KMS-11 (cell line): ENCODE data around the gene C1QL1.

Experiments used
- H2AFZ ChIP-seq: fragments of 200-600 bp; sonication (generic); 2 replicates; pipeline ENCODE4 v1.6.1; 2016; ENCODE audit warnings: antibody characterized with exemption, mixed run types, low read depth
- H3K27ac ChIP-seq: fragments of 200-600 bp; sonication (generic); 2 replicates; pipeline ENCODE4 v1.6.1; 2016; ENCODE audit warnings: mild to moderate bottlenecking, mixed run types
- H3K27me3 ChIP-seq: fragments of 200-600 bp; sonication (generic); 2 replicates; pipeline ENCODE4 v1.6.1; 2017; ENCODE audit warnings: mild to moderate bottlenecking, low read depth, mixed run types, moderate library complexity; ENCODE audit not compliant: insufficient read depth
- H3K36me3 ChIP-seq: fragments of 200-600 bp; sonication (generic); 2 replicates; pipeline ENCODE4 v1.6.1; 2017; ENCODE audit warnings: mild to moderate bottlenecking, mixed run types; ENCODE audit not compliant: insufficient read depth
- H3K4me1 ChIP-seq: fragments of 200-600 bp; sonication (generic); 2 replicates; pipeline ENCODE4 v1.6.1; 2016; ENCODE audit warnings: mild to moderate bottlenecking, low read depth, mixed run types; ENCODE audit not compliant: poor library complexity, severe bottlenecking
- H3K4me2 ChIP-seq: fragments of 200-600 bp; sonication (generic); 2 replicates; pipeline ENCODE4 v1.7.0; 2016; ENCODE audit warnings: mild to moderate bottlenecking, mixed run types
- H3K4me3 ChIP-seq: fragments of 200-600 bp; sonication (generic); IDR thresholded peaks from 2 replicates; pipeline ENCODE4 v1.6.1; 2017; ENCODE audit warnings: low read depth, low read length, mixed read lengths; ENCODE audit not compliant: insufficient read depth
- H3K79me2 ChIP-seq: fragments of 200-600 bp; sonication (generic); 2 replicates; pipeline ENCODE4 v1.6.1; 2016; ENCODE audit warnings: low read depth, mixed run types; ENCODE audit not compliant: insufficient read depth
- H3K9ac ChIP-seq: fragments of 200-600 bp; sonication (generic); 2 replicates; pipeline ENCODE4 v1.6.1; 2016; ENCODE audit warnings: mild to moderate bottlenecking, mixed run types
- H4K20me1 ChIP-seq: fragments of 200-600 bp; sonication (generic); 2 replicates; pipeline ENCODE4 v1.6.1; 2016; ENCODE audit warnings: mild to moderate bottlenecking, mixed run types; ENCODE audit not compliant: insufficient read depth
- TF ChIP-seq, protein P1 (sequence below): fragments of 200-600 bp; sonication (generic); conservative IDR thresholded peaks from 2 replicates; pipeline ENCODE4 v1.6.1; 2017; ENCODE audit warnings: low read depth, mild to moderate bottlenecking, antibody characterized with exemption, low read length, moderate library complexity, mixed read lengths

Gene C1QL1

DNA sequence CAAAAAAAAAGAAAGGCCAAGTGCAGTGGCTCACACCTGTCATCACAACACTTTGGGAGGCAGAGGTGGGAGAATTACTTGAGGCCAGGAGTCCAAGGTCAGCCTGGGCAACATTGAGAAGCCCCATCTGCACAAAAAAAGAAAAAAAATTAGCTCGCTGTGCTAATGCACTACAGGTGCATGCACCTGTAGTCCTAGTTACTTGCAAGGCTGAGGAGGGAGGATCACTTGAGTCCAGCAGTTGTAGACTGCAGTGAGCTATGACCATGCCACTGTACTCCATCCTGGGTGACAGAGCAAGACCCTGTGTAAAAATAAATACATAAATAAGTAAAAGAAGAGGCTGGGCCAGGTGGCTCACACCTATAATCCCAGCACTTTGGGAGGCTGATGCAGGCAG is 43.7 kb upstream of the C1QL1 start:
- Histone ChIP-seq H2AFZ (no peak overlapping the region), H3K4me3 (no peak overlapping the region), H3K36me3 (no peaks in the 10 kb centered on the region), H3K27me3 (peaks cover 8% of the 10 kb centered on the region; the same call in 1 of the 2 replicates), H3K4me1 (no peaks in the 10 kb centered on the region), H3K27ac (no peak overlapping the region), H3K9ac (no peak overlapping the region), H3K4me2 (no peak overlapping the region), H3K79me2 (no peaks in the 10 kb centered on the region), H4K20me1 (no peaks in the 10 kb centered on the region)
- TF ChIP-seq, protein P1, sequence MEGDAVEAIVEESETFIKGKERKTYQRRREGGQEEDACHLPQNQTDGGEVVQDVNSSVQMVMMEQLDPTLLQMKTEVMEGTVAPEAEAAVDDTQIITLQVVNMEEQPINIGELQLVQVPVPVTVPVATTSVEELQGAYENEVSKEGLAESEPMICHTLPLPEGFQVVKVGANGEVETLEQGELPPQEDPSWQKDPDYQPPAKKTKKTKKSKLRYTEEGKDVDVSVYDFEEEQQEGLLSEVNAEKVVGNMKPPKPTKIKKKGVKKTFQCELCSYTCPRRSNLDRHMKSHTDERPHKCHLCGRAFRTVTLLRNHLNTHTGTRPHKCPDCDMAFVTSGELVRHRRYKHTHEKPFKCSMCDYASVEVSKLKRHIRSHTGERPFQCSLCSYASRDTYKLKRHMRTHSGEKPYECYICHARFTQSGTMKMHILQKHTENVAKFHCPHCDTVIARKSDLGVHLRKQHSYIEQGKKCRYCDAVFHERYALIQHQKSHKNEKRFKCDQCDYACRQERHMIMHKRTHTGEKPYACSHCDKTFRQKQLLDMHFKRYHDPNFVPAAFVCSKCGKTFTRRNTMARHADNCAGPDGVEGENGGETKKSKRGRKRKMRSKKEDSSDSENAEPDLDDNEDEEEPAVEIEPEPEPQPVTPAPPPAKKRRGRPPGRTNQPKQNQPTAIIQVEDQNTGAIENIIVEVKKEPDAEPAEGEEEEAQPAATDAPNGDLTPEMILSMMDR, result no peak

- Histone ChIP-seq H3K4me1 (no peaks in the 10 kb centered on the region), H3K9ac (no peak overlapping the region), H2AFZ (no peak overlapping the region), H3K79me2 (no peaks in the 10 kb centered on the region), H3K4me3 (no peak overlapping the region), H3K36me3 (no peaks in the 10 kb centered on the region), H3K4me2 (no peak overlapping the region), H3K27ac (no peak overlapping the region), H3K27me3 (peaks cover 17% of the 10 kb centered on the region), H4K20me1 (no peaks in the 10 kb centered on the region)
- TF ChIP-seq, protein P1, result no peak
Measured at GRCh38 chr17:45009676-45010467, 41.8 kb upstream of the C1QL1 start.

GRCh38 chr17:45008216-45008615 is 40.1 kb upstream of the C1QL1 start:
- TF ChIP-seq, protein P1, result no peak
- Histone ChIP-seq H3K4me3 (no peak overlapping the region), H3K4me2 (no peak overlapping the region), H2AFZ (no peak overlapping the region), H3K79me2 (no peaks in the 10 kb centered on the region), H3K36me3 (no peaks in the 10 kb centered on the region), H3K9ac (no peak overlapping the region), H4K20me1 (no peaks in the 10 kb centered on the region), H3K4me1 (no peaks in the 10 kb centered on the region), H3K27ac (no peak overlapping the region), H3K27me3 (peaks cover 20% of the 10 kb centered on the region)

DNA sequence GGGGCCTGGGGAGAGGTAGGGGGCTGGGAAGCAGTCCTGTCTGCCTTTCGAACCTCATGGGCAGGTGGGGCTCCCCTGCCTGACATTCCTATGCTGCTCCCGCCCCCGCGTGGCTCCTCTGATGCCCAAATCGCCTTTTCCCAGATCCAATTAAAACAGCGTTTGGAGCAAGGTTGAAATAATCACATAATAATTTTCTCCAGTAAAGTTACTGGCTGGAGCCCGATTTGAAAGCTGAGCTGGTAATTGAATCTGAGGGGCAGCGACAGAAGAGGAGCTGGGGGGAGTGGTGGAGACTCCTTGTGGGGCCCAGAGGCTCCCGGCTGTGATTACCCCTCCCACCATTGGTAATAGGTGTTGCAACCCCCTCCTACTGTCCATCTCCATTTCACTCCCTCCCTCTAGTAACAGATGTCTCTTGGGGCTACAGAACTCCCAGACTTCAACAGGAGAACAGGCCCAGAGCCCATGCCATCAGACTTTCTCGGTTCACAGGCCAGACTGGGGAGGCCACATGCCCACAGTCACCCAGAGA is 38.9 kb upstream of the C1QL1 start:
- Histone ChIP-seq H3K4me3 (no peak overlapping the region), H3K36me3 (no peaks in the 10 kb centered on the region)

More for the DNA sequence above, 38.9 kb upstream of the C1QL1 start:
- H3K27me3 ChIP-seq, result peaks cover 20% of the 10 kb centered on the region
- no peak overlapping the region for H3K4me2 ChIP-seq
- no peak overlapping the region for H3K27ac ChIP-seq
- TF ChIP-seq, protein P1, result no peak
- no peak overlapping the region for H3K9ac ChIP-seq
- no peak overlapping the region for H2AFZ ChIP-seq
- H3K4me1 ChIP-seq, result no peaks in the 10 kb centered on the region
- no peaks in the 10 kb centered on the region for H3K79me2 ChIP-seq
- no peaks in the 10 kb centered on the region for H4K20me1 ChIP-seq
